Lower lobe of right lung (tissue), 2 donors: ENCODE results near the gene SKOR1. TPM values are rescaled to one million over a fixed set of nuclear protein-coding genes. Genes with fewer than 3 reads are reported as not detected.

Experiments
- ATAC-seq, 2 donors: fragments of 200-7000 bp; cut with Tn5 transposase; one replicate each; pipeline ENCODE4 v1.9.1; 2020 to 2022; ENCODE audit warnings: mild to moderate bottlenecking in 2 of 2, moderate library complexity in 2 of 2
- DNase-seq: peaks from one replicate; pipeline ENCODE4 v3.0.0-alpha.2; 2020
- H3K27ac ChIP-seq: fragments of 200-600 bp; one replicate; pipeline ENCODE4 v1.8.0; 2022
- H3K27me3 ChIP-seq: fragments of 200-600 bp; one replicate; pipeline ENCODE4 v1.8.0; 2022; ENCODE audit warnings: low read depth
- H3K36me3 ChIP-seq: fragments of 200-600 bp; one replicate; pipeline ENCODE4 v1.8.0; 2022; ENCODE audit warnings: mild to moderate bottlenecking
- H3K4me1 ChIP-seq: fragments of 200-600 bp; one replicate; pipeline ENCODE4 v1.8.0; 2022
- H3K4me3 ChIP-seq: fragments of 200-600 bp; one replicate; pipeline ENCODE4 v1.8.0; 2022; ENCODE audit warnings: mild to moderate bottlenecking
- H3K9me3 ChIP-seq: fragments of 200-600 bp; one replicate; pipeline ENCODE4 v1.8.0; 2022
- intact Hi-C: fragments of 100-400 bp; cut with DNase I; formaldehyde crosslinking; loops from one replicate; pipeline ENCODE4 v1.11.0; 2022
- total RNA-seq: library from RNA; stranded (reverse); fragmentation: NEBNext Ultra II Directional; extraction: Animal tissue kit (Norgen Biotek cat#: 25700); gene quantifications from one replicate; pipeline ENCODE4 v1.2.1, GENCODE V29; 2021
- TF ChIP-seq, protein P1 (sequence below): fragments of 200-600 bp; IDR thresholded peaks from one replicate; pipeline ENCODE4 v1.8.0; 2022; ENCODE audit warnings: antibody characterized with exemption, mild to moderate bottlenecking
- donor health status: DM: no; HTN: yes; CAD: no; lungs with severe emphysema.

SKOR1 gene
- total RNA-seq, 1 donor from 2014 or later, result 0.41 TPM

DNA sequence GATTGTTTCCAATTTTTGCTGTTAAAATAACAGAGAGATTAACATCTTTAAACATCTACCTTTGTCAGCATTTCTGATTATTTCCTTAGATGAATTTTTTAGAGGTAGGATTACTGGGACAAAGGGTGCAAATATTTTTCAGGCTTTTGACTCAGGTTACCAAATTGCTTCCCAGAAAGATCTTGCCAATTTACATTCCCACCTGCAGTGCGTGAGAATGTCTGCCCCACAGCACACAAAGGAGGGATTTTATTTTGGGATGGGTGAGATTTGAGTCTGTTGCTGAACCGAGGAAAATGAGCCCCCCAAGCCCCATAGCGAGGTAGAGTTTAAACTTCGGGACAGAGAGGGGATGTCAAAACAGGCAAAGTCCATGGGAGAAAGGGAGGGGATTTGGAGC lies 40.5 kb downstream of the SKOR1 start:
- no peak for ATAC-seq
- Histone ChIP-seq H3K36me3 (no peaks in the 10 kb centered on the region), H3K4me3 (no peak overlapping the region), H3K27me3 (no peaks in the 10 kb centered on the region), H3K4me1 (peaks cover 15% of the 10 kb centered on the region), H3K9me3 (no peaks in the 10 kb centered on the region), H3K27ac (no peak overlapping the region)
- intact Hi-C loops, result no loop called here
- DNase-seq, result no peak
- TF ChIP-seq, protein P1, sequence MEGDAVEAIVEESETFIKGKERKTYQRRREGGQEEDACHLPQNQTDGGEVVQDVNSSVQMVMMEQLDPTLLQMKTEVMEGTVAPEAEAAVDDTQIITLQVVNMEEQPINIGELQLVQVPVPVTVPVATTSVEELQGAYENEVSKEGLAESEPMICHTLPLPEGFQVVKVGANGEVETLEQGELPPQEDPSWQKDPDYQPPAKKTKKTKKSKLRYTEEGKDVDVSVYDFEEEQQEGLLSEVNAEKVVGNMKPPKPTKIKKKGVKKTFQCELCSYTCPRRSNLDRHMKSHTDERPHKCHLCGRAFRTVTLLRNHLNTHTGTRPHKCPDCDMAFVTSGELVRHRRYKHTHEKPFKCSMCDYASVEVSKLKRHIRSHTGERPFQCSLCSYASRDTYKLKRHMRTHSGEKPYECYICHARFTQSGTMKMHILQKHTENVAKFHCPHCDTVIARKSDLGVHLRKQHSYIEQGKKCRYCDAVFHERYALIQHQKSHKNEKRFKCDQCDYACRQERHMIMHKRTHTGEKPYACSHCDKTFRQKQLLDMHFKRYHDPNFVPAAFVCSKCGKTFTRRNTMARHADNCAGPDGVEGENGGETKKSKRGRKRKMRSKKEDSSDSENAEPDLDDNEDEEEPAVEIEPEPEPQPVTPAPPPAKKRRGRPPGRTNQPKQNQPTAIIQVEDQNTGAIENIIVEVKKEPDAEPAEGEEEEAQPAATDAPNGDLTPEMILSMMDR, result no peak

DNA sequence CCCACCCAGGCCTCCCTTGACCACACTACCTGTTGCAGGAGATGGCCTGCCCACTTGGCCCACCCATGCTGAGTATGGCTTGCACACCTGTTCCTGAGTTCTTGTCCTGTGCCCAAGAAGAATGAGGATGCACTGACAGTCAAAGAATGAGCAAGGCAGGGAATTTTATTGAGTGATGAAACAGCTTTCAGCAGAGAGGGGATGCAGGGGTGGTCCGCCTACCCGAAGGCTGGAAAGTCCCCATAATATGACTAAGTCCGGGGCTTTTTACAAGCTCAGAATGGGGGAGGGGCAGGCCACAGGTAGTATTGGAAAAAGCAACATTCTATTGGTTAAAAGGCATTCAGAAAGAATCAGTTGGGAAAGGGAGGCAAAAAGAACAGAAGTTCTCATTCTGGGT lies 44.4 kb downstream of the SKOR1 start:
- TF ChIP-seq, protein P1, result no peak
- Histone ChIP-seq H3K36me3 (no peaks in the 10 kb centered on the region), H3K27ac (no peak overlapping the region), H3K9me3 (peaks cover 4% of the 10 kb centered on the region), H3K27me3 (no peaks in the 10 kb centered on the region), H3K4me3 (no peak overlapping the region), H3K4me1 (no peaks in the 10 kb centered on the region)
- ATAC-seq (no peak), DNase-seq (no peak)
- intact Hi-C loops, result no loop called here

DNA sequence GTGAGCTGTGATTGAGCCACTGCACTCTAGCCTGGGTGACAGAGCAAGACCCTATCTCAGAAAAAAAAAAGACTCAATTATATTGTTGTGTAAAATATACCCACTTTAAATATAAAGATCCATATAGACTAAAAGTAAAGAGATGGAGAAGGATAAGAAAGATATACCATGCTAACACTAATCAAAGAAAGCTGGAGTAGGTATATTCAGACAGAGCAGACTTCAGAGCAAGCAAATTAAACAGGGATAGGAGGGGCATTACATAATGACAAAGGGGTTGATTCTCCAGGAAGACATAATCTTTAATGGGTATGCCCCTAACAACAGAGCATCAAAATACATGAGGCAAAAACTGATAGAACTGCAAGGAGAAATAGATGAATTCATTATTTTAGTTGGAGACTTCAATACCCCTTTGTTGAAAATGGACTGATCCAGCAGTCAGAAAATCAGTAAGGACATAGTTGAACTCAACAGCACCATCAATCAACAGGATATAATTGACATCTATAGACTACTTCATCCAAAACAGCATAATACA lies 45.6 kb downstream of the SKOR1 start:
- Histone ChIP-seq H3K4me1 (no peaks in the 10 kb centered on the region), H3K27ac (no peak overlapping the region), H3K27me3 (no peaks in the 10 kb centered on the region), H3K4me3 (no peak overlapping the region), H3K9me3 (peaks cover 4% of the 10 kb centered on the region), H3K36me3 (no peaks in the 10 kb centered on the region)
- TF ChIP-seq, protein P1, result no peak
- DNase-seq (no peak), ATAC-seq (no peak)
- intact Hi-C loops, result no loop called here

DNA sequence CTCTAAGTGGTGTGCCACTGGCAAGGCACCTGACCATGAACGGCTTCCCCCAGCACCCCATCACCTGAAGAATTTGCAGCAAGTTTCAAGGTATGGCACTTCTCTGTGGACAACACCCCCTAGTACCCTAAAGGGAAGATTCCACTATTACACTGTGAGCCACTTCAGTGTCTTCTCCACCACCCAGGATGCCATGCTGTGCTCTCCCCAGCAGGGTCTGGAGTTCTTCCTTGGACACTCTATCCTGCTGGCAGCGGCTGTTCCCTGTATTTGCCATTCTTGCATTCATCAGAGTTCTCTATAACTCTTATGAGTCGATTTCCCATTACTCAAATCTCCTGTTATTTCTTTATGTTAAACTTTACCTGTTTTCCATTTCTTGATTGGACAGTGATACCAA lies 48.5 kb downstream of the SKOR1 start:
- no peaks in the 10 kb centered on the region for H3K27me3 ChIP-seq
- H3K27ac ChIP-seq, result no peak overlapping the region
- H3K4me1 ChIP-seq, result no peaks in the 10 kb centered on the region
- H3K4me3 ChIP-seq, result no peak overlapping the region
- intact Hi-C loops, result no loop called here
- H3K36me3 ChIP-seq, result no peaks in the 10 kb centered on the region
- peaks cover 4% of the 10 kb centered on the region for H3K9me3 ChIP-seq
- DNase-seq (no peak), ATAC-seq (no peak)
- TF ChIP-seq, protein P1, result no peak

DNA sequence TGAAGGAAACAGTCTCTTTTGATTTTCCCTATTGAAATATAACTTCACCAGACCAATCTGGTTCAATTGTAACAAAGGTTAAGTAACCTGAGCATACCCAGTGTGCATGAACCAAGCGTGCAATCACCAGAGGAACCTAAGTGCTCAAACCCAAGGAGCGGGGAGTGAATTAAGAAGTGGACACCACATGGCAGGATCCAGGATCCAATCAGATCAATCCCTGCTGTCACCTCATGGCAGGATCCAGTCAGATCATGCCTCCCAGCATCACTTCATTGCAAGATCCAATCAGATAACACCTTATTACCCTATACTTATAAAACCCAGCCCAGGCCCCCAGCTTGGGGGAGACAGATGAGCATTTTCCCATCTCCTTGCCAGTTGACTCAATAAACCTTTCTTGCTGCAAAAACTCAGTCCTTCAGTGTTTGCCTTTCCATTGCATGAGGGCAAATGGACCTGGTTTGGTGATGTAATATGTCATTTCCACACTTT lies 53.5 kb downstream of the SKOR1 start:
- Histone ChIP-seq H3K4me3 (no peak overlapping the region), H3K27ac (no peak overlapping the region), H3K27me3 (no peaks in the 10 kb centered on the region), H3K4me1 (peaks cover 33% of the 10 kb centered on the region), H3K9me3 (no peaks in the 10 kb centered on the region), H3K36me3 (no peaks in the 10 kb centered on the region)
- ATAC-seq (no peak), DNase-seq (no peak)
- TF ChIP-seq, protein P1, result no peak
- intact Hi-C loops, result no loop called here
